GOT3 (cell line): ENCODE data around the gene TGM3.

Experiments
- DNase-seq: peaks from one replicate; lab custom pipeline; 2025; ENCODE audit warnings: mixed read lengths; lab: John Stamatoyannopoulos, UW

The TGM3 gene

GRCh38 chr20:2338411-2339066 lies 42.7 kb downstream of the TGM3 start:
- DNase-seq: no peak

- DNase-seq: no peak
Measured at GRCh38 chr20:2340136-2340535, 44.3 kb downstream of the TGM3 start.

GRCh38 chr20:2340823-2341222 lies 45.0 kb downstream of the TGM3 start:
- no peak for DNase-seq

DNA sequence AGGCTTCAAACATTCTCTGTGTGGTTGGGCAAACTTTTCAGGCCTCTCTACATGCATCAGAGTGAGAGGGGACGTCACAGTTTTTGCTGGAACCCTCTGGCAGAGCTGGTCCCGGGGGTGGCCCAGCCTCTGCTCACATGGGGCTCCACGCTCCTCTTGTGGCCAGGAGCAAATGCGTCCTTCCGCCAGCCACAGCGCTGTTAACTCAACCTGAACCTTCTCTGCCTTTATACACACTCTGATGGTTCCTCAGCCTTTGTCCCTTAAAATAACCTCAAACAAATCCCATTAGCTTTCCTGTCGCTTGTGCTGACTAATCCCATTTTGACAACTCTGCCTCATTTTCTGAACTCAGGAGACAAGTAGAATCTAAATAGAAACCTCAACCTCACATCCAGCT lies 45.5 kb downstream of the TGM3 start:
- no peak for DNase-seq

DNA sequence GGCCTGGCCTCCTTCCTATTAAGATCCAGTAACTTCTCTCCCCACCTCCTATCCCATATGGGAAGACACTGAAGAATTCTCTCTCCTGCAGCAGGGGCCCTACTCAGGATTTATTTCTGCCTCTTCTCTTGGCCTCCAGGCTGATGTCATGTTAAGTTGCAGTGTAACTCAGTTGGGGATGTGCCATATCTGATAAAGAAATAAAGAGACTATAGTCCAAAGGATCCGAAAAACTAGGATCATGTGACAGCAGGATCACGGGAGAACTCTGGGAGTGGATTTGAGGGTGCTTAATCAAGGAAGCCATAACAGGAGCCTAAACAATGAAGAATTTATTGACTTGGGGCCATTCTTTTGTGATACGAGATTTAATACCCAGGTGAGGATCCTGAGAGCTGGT lies 46.4 kb downstream of the TGM3 start:
- no peak for DNase-seq

GRCh38 chr20:2346188-2346587 lies 50.4 kb downstream of the TGM3 start:
- DNase-seq: no peak

DNA sequence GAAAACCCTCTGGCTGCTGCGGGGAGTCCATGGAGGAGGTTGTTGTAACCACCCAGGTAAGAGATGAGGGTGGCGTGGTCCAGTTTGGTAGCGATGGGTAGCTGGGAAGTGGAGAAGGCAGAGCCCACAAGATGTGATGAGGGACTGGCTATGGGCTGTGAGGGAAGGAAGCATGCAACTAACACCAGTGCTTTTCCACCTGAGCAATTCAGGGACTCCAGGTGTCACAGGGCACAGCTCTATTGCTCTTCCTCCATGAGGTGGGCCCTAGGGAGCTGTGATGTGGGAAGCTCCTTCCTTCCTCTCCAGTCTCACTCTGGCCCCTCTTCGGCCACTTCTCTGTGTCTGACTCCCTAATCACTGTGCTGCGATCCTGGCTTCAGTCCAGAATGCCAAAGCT lies 52.5 kb downstream of the TGM3 start:
- no peak for DNase-seq

DNA sequence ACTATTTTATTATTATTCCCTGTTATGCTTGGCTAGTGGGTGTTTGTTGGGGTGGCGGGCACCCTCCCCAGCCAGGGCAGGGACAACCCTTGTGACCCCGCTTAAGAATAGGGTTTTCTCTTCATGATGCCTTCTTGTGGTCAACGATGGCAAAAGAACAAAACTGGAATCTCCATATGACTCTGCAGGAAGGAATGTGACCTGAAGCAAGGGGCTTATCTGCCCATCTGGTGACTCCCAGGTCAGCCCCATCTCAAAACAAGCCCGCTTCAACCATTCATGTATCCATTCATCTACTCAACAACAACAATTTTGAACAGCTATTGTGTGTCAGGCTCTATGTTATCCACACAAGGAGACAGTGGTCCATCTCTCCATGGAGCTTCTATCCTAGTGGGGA lies 54.0 kb downstream of the TGM3 start:
- DNase-seq: no peak

GRCh38 chr20:2350606-2351005 lies 54.8 kb downstream of the TGM3 start:
- DNase-seq: no peak

DNA sequence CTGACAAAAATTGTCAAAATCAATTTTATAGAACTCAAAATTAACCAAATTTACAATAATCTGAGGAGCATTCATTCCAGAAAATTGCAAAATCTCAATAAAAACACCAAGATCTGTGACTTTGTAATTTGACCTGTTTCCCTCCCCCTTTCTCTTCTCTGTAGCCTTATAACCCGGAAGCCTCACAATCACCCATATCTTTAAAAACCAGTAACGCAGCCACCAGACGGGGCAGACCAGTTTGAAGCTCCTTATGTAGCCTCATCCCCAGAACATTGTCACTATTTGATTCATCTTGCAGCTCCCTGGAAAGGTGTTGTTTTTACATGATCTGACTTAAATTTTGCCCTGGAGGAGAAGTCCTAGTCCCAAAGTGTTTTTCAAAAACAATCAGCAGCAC lies 57.4 kb downstream of the TGM3 start:
- DNase-seq: no peak

DNA sequence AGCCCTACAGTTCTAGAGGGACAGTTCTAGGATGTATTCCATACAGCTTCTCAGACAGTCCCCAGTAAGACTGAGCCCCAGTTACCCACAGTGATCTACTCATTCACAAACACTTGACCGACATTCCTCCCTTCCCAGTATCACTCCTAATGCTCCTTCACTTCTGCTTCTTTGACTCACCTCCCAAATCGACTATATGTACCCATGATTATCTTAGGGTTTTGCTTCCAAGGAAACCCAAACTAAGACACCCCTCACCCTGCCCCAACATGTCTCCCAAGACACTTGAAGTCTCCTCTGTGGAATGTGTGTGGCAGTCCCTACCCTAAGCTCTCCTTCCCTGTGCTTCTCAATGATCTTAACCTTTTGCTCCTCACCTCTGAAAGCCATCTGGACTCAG lies 61.3 kb downstream of the TGM3 start:
- DNase-seq: no peak

DNA sequence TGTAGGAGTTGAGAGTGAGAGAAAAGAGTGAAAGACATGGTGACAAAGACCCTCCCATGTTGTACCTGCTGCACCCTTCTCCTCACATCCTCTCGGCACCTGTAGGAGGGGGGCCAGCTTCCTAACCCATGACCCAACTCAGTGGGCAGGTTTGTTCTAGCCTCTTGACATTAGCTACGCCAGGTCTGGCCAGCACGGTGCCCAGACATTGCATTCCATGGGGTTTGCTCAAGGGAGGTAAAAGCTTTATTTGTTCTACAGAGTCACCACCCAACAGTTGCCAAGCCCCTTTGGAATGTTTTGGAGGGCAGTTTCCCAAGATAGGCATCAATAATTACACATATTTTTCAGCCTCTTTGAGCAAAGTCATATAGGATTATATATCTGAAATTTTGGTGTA lies 62.2 kb downstream of the TGM3 start:
- no peak for DNase-seq

DNA sequence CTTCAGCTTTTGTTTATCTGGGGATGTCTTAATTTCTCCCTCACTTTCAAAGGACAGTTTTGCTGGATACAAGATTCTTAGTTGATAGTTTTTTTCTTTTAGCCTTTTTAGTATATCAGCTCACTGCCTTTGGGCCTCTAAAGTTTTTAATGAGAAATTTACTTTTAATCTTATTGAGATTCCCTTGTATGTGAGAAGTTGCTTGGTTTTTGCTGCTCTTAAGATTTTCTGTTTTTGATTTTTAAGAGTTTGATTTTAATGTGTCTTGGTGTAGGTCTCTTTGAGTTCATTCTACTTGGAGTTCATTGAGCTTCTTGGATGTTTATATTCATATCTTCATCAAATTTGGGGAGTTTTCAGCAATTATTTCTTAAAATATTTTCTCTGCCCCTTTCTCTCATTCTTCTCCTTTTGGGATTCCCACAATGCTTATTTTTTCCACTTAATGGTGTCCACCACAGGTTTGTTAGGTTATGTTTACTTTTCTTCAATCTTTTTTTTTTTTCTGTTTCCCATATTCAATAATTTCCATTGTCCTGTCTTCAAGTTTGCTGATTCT lies 65.3 kb downstream of the TGM3 start:
- no peak for DNase-seq

- no peak for DNase-seq
Measured at GRCh38 chr20:2363187-2363586, 67.4 kb downstream of the TGM3 start.

DNA sequence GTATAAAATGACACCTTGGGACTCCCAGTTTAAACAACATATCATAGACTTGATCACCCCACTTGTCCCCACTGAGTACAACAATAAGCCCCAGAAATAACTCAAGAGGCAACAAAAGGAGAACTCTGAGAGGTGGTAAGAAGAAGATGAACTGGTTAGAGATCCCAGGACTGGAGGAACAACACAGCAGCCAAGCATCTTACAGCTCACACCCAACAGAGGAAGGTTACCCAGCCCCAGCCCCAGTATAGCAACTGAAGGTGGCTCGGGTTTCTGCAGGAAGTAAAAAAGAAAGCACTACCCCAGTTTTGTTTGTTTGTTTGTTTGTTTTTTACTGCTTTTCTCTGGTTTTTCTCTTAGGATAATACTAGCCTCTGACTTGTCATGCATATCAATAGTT lies 67.8 kb downstream of the TGM3 start:
- no peak for DNase-seq

- no peak for DNase-seq
Measured at GRCh38 chr20:2364044-2364443, 68.2 kb downstream of the TGM3 start.

DNA sequence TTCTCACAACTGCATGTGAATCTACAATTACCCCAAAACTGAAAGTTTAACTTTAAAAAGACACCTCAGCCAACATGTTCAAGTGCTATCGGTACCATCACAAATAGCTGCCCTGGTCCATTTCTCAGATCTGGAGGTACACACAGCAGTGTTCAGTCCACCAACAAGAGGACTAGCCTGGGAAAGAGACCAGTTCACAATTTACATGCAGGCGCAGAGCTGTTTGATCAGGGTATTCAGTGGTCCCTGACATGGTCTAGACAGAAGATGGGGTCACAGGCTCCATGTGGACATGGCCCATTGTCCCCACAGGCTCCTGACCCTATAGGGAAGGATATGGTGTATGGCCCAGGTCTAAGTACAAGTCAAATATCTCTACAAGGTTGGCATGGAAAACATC lies 69.3 kb downstream of the TGM3 start:
- DNase-seq: no peak

DNA sequence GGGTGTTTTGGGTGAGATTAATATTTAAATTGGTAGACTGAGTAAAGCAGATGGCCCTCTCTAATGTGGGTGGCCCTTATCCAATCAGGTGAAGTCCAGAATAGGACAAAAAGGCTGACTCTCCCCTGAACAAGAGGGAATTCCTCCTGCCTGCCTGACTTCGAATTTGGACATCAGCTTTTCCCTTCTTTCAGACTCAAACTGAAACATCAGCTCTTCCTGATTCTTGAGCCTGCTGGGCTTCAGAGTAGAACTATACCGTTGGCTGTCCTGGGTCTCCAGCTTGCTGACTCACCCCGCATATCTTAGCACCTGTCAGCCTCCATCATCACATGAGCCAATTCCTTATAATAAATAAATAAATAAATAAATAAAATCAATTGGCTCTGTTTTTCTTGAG lies 69.9 kb downstream of the TGM3 start:
- no peak for DNase-seq

DNA sequence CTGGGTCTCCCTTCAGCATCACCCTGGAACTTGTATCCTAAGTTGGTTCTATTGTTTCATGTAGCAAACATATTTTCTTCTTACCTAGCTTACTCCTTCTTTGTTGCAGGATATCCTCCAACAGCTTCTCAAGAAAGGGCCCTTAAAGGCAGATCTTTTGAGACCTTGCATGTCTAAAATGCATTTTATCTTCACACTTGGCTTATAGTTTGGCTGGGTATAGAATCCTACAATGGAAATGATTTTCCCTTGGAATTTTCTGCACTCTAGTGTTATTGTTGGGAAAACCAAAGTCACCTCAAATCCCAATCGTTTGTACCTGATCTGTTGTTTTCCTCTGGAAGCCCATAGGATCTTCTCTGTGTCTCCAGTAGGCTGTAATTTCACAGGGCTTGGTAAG lies 72.8 kb downstream of the TGM3 start:
- no peak for DNase-seq

GRCh38 chr20:2373098-2373497 lies 77.3 kb downstream of the TGM3 start:
- DNase-seq: no peak

DNA sequence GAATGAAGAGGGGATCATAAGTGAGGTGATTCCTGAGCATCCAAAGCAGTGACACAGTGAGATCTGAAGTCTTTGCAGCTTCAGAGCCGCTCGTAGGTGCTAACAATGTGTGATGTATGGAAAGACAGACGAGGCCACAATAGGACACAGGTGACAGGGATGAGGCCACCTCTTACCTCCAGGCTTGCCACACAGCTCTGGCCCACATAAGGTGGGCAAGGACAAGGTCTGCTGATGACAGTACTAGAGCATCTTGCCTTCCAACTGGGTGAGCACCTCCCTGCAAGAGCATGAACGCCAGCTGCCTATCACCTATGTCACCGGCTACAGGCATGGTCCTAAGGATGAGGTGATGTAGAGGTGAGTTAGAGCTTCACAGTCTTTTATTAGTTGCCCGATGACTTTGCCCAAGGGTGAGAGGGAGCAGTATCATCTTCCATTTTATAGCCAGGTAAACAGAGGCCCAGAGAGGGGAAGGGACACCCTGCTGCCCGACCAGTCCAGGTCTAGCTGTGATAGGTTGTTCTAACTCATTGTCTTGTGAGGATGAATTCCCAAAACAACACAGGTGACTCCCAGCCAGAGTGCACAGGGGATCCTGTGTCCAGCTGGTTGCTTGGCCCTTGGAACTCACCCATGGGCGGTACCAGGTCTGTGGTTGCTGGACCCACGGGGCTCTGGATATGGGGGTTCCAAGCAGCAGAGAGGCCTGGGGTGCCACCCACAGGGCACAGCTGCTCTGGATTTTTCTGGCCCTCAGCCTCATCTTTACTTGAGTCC lies 78.7 kb downstream of the TGM3 start:
- no peak for DNase-seq

- no peak for DNase-seq
Measured at GRCh38 chr20:2378893-2379292, 83.1 kb downstream of the TGM3 start.

- DNase-seq: no peak
Measured at GRCh38 chr20:2379511-2380229, 83.9 kb downstream of the TGM3 start.
